Measurements from ENCODE around the gene DNAJC24. TPM values are rescaled to one million over a fixed set of nuclear protein-coding genes. Genes with fewer than 3 reads are reported as not detected.

DNAJC24 gene
- polyA plus RNA-seq, 3 donors: 3.4 to 4.8 (median 4.4) TPM

DNA sequence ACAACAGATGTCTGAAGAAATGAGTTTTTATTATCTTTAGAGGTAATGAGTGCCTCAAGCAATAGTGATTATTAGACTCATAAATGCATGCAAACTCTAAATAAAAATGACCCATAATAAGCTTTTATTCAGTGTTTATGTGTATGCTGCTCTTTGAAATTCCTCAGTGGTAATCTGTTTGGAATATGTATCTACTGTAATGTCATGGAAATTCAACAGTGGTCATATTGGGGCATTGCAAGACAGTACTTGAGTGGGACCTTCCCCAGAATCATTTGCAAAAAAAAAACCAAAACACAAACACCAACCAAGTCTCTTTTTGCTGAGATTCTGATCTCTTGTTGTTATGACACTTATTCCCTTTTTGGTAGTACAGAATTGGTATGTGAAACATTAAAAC lies 35.0 kb downstream of the DNAJC24 start:
- Mint-ChIP-seq H3K27me3 (ENCODE audit: low read depth in 3 of 3) (no peaks in the 10 kb centered on the region), H3K4me3 (no peak overlapping the region), H3K27ac (no peak overlapping the region), H3K9me3 (peaks cover 0 to 2% (median 0%) of the 10 kb centered on the region in 7 donors), H3K36me3 (peaks cover 5 to 12% of the 10 kb centered on the region in 2 donors), H3K4me1 (peaks cover 5% of the 10 kb centered on the region)
- TF ChIP-seq, protein P1, sequence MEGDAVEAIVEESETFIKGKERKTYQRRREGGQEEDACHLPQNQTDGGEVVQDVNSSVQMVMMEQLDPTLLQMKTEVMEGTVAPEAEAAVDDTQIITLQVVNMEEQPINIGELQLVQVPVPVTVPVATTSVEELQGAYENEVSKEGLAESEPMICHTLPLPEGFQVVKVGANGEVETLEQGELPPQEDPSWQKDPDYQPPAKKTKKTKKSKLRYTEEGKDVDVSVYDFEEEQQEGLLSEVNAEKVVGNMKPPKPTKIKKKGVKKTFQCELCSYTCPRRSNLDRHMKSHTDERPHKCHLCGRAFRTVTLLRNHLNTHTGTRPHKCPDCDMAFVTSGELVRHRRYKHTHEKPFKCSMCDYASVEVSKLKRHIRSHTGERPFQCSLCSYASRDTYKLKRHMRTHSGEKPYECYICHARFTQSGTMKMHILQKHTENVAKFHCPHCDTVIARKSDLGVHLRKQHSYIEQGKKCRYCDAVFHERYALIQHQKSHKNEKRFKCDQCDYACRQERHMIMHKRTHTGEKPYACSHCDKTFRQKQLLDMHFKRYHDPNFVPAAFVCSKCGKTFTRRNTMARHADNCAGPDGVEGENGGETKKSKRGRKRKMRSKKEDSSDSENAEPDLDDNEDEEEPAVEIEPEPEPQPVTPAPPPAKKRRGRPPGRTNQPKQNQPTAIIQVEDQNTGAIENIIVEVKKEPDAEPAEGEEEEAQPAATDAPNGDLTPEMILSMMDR (IDR thresholded peaks at IDR 0.05): no peak
- H3K4me2 ChIP-seq (replicated peaks; ENCODE audit: extremely low read depth, low read length, poor library complexity, severe bottlenecking): no peak overlapping the region
- intact Hi-C loops (cut with micrococcal nuclease): no loop called here
- H3K4me3 ChIP-seq (replicated peaks in 1 of 3; ENCODE audit: low read depth in 2 of 3, low read length in 3 of 3): no peak overlapping the region
- no peak for DNase-seq
- no peaks in the 10 kb centered on the region for H3K36me3 ChIP-seq (replicated peaks in 1 of 2; ENCODE audit: control insufficient read depth in 1 of 2, insufficient read depth in 2 of 2, low read length in 2 of 2)
- no peaks in the 10 kb centered on the region for H3K9me3 ChIP-seq (replicated peaks in 1 of 2; ENCODE audit: control insufficient read depth in 1 of 2, insufficient read depth in 1 of 2, low read length in 2 of 2)
- no peak overlapping the region for H2AFZ ChIP-seq (ENCODE audit: insufficient read depth, low read depth, low read length, poor library complexity, severe bottlenecking)
- H3K4me1 ChIP-seq (ENCODE audit: control insufficient read depth in 1 of 2, insufficient read depth in 2 of 2, low read length in 2 of 2): no peaks in the 10 kb centered on the region
- no peaks in the 10 kb centered on the region for H3K79me2 ChIP-seq (ENCODE audit: insufficient read depth, low read length)
- H3K27me3 ChIP-seq (ENCODE audit: control insufficient read depth in 2 of 2, insufficient read depth in 2 of 2, low read length in 2 of 2): no peaks in the 10 kb centered on the region
- no peaks in the 10 kb centered on the region for H4K20me1 ChIP-seq (ENCODE audit: insufficient read depth, low read length)
- H3K27ac ChIP-seq (ENCODE audit: low read depth in 1 of 2, low read length in 2 of 2): no peak overlapping the region
- H3K9ac ChIP-seq (ENCODE audit: insufficient read depth, low read length, poor library complexity, severe bottlenecking): no peak overlapping the region

DNA sequence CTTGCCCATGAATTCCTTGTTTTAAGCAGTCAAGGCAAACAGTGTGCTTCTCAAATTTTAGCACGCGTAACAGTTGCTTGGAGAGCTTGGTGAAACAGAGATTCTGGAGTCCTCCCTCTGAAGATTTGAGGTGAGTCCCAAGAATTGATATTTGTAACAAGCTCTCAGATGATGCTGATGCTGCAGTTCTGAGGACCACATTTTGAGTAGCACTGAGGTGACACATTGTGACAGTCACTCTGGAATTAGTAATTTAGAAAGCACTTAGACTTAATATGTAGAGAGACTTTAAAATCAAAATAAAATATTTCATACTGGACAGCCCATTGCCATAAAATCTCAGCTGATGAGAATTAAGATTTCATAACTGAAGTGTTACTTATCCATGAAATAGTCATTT lies 38.5 kb downstream of the DNAJC24 start:
- Histone ChIP-seq H3K79me2 (ENCODE audit: insufficient read depth, low read length) (no peaks in the 10 kb centered on the region), H2AFZ (ENCODE audit: insufficient read depth, low read depth, low read length, poor library complexity, severe bottlenecking) (no peak overlapping the region), H3K9me3 (replicated peaks in 1 of 2; ENCODE audit: control insufficient read depth in 1 of 2, insufficient read depth in 1 of 2, low read length in 2 of 2) (no peaks in the 10 kb centered on the region), H3K36me3 (replicated peaks in 1 of 2; ENCODE audit: control insufficient read depth in 1 of 2, insufficient read depth in 2 of 2, low read length in 2 of 2) (no peaks in the 10 kb centered on the region), H3K4me3 (replicated peaks in 1 of 3; ENCODE audit: low read depth in 2 of 3, low read length in 3 of 3) (no peak overlapping the region), H3K9ac (ENCODE audit: insufficient read depth, low read length, poor library complexity, severe bottlenecking) (no peak overlapping the region), H3K4me2 (replicated peaks; ENCODE audit: extremely low read depth, low read length, poor library complexity, severe bottlenecking) (no peak overlapping the region), H3K27me3 (ENCODE audit: control insufficient read depth in 2 of 2, insufficient read depth in 2 of 2, low read length in 2 of 2) (no peaks in the 10 kb centered on the region), H3K27ac (ENCODE audit: low read depth in 1 of 2, low read length in 2 of 2) (no peak overlapping the region), H4K20me1 (ENCODE audit: insufficient read depth, low read length) (no peaks in the 10 kb centered on the region), H3K4me1 (ENCODE audit: control insufficient read depth in 1 of 2, insufficient read depth in 2 of 2, low read length in 2 of 2) (no peaks in the 10 kb centered on the region)
- TF ChIP-seq, protein P1 (IDR thresholded peaks at IDR 0.05): no peak
- no peaks in the 10 kb centered on the region for H3K4me1 Mint-ChIP-seq
- no peak for DNase-seq
- no peak overlapping the region for H3K4me3 Mint-ChIP-seq
- no peaks in the 10 kb centered on the region for H3K27me3 Mint-ChIP-seq (ENCODE audit: low read depth in 3 of 3)
- no peaks in the 10 kb centered on the region for H3K9me3 Mint-ChIP-seq
- 100% methylated on average over 2 of the region's 2 CpGs for WGBS (ENCODE audit: insufficient coverage)
- H3K27ac Mint-ChIP-seq: no peak overlapping the region
- peaks cover 3 to 4% of the 10 kb centered on the region in 2 donors for H3K36me3 Mint-ChIP-seq
- intact Hi-C loops (cut with micrococcal nuclease): no loop called here

Data from CD14-positive monocyte (primary cell).